ENCODE data around the gene KCNH1. TPM values are rescaled to one million over a fixed set of nuclear protein-coding genes. Genes with fewer than 3 reads are reported as not detected.

Gene KCNH1
- total RNA-seq, 2 donors from 2014 or later = 0.40 to 0.64 TPM

- H3K27ac ChIP-seq = no peak overlapping the region
- no peaks in the 10 kb centered on the region for H3K9me3 ChIP-seq
- no peaks in the 10 kb centered on the region for H3K36me3 ChIP-seq
- H3K27me3 ChIP-seq = no peaks in the 10 kb centered on the region
- no peaks in the 10 kb centered on the region for H3K4me1 ChIP-seq
- H3K4me3 ChIP-seq = no peak overlapping the region
- intact Hi-C loops (cut with DNase I) = no loop called here
- TF ChIP-seq, protein P1, sequence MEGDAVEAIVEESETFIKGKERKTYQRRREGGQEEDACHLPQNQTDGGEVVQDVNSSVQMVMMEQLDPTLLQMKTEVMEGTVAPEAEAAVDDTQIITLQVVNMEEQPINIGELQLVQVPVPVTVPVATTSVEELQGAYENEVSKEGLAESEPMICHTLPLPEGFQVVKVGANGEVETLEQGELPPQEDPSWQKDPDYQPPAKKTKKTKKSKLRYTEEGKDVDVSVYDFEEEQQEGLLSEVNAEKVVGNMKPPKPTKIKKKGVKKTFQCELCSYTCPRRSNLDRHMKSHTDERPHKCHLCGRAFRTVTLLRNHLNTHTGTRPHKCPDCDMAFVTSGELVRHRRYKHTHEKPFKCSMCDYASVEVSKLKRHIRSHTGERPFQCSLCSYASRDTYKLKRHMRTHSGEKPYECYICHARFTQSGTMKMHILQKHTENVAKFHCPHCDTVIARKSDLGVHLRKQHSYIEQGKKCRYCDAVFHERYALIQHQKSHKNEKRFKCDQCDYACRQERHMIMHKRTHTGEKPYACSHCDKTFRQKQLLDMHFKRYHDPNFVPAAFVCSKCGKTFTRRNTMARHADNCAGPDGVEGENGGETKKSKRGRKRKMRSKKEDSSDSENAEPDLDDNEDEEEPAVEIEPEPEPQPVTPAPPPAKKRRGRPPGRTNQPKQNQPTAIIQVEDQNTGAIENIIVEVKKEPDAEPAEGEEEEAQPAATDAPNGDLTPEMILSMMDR (IDR thresholded peaks at IDR 0.05) = no peak
- no peak for DNase-seq
- H3K9ac ChIP-seq (ENCODE audit: low read depth in 2 of 2, low read length in 2 of 2) = no peak overlapping the region
These were observed 411.4 kb downstream of the KCNH1 start for GRCh38 chr1:210722410-210723081.

GRCh38 chr1:210715072-210715471 lies 418.9 kb downstream of the KCNH1 start:
- Histone ChIP-seq H3K27ac (no peak overlapping the region), H3K9me3 (no peaks in the 10 kb centered on the region), H3K4me1 (no peaks in the 10 kb centered on the region), H3K9ac (ENCODE audit: low read depth in 2 of 2, low read length in 2 of 2) (no peak overlapping the region), H3K36me3 (no peaks in the 10 kb centered on the region), H3K27me3 (no peaks in the 10 kb centered on the region), H3K4me3 (no peak overlapping the region)
- intact Hi-C loops (cut with DNase I) = no loop called here
- DNase-seq = no peak
- TF ChIP-seq, protein P1 (IDR thresholded peaks at IDR 0.05) = no peak

GRCh38 chr1:210711825-210712612 lies 421.9 kb downstream of the KCNH1 start:
- no peaks in the 10 kb centered on the region for H3K27me3 ChIP-seq
- intact Hi-C loops (cut with DNase I) = no loop called here
- DNase-seq = no peak
- H3K9ac ChIP-seq (ENCODE audit: low read depth in 2 of 2, low read length in 2 of 2) = no peak overlapping the region
- H3K36me3 ChIP-seq = no peaks in the 10 kb centered on the region
- H3K4me1 ChIP-seq = no peaks in the 10 kb centered on the region
- TF ChIP-seq, protein P1 (IDR thresholded peaks at IDR 0.05) = no peak
- H3K27ac ChIP-seq = no peak overlapping the region
- H3K9me3 ChIP-seq = no peaks in the 10 kb centered on the region
- H3K4me3 ChIP-seq = no peak overlapping the region

DNA sequence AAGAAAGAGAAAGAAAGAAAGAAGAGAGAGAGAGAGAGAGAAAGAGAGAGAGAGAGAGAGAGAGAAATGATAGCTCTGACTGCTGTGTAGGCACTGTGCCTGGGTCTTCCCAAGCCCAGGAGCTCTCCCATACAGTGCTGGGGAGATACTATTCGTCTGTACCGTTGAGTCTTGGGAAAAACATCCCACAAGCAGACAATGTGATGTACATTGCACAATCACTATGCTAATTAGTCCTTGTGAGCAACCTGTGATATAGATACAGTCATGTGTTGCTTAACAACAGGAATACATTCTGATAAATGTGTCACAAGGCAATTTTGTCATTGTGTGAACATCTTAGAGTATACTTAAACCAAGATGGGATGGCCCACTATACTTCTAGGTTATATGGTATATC lies 424.2 kb downstream of the KCNH1 start:
- Histone ChIP-seq H3K4me3 (no peak overlapping the region), H3K9me3 (no peaks in the 10 kb centered on the region), H3K9ac (ENCODE audit: low read depth in 2 of 2, low read length in 2 of 2) (no peak overlapping the region), H3K27ac (no peak overlapping the region), H3K36me3 (no peaks in the 10 kb centered on the region), H3K4me1 (no peaks in the 10 kb centered on the region), H3K27me3 (no peaks in the 10 kb centered on the region)
- TF ChIP-seq, protein P1 (IDR thresholded peaks at IDR 0.05) = no peak
- no peak for DNase-seq
- intact Hi-C loops (cut with DNase I) = no loop called here

DNA sequence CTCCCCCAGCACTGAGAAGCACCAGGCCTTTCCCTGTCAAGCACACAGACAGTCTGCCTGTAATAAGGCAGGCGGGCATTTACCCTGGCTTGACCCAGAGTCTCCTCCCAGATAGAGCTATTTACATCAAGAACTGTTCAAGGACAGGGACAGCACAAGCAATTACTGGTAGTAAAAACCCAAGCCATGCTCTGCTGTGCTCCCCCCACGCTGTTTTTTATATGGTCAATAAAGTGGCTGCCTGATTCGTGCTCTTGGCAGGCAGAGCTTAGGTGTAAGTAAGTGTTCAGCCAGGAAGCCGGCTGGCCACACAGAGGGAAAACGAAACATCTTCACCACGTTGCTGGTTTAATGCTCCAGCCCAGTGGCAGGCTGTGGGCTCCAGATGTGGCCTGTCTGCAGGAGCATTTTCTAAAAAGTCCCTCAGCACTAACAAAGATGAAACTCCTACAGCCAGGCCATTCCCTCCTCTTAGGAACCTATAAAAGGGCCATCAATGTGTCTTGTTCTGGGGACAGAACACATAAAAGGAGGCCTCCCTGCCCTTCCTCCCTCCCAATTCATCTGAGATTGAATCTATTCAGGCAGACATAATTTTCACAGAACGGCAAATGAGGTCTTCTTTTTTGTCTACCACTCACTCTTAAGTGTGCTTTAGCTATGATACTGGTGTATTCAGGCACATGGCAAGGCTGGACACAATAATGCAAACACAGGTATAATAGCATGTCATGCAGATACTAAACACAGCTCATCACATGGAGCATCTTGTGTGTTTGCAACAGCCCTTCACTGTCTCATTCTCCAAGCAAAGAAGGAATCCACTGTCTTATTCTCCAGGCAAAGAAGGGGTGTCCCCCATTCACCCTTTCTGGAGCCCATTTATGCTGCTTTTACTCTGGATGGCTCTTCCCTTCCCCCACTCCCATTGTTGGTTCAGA lies 426.4 kb downstream of the KCNH1 start:
- H3K27ac ChIP-seq = no peak overlapping the region
- no peak for DNase-seq
- H3K9ac ChIP-seq (ENCODE audit: low read depth in 2 of 2, low read length in 2 of 2) = no peak overlapping the region
- H3K4me3 ChIP-seq = no peak overlapping the region
- H3K9me3 ChIP-seq = no peaks in the 10 kb centered on the region
- no peaks in the 10 kb centered on the region for H3K36me3 ChIP-seq
- H3K27me3 ChIP-seq = no peaks in the 10 kb centered on the region
- intact Hi-C loops (cut with DNase I) = no loop called here
- H3K4me1 ChIP-seq = no peaks in the 10 kb centered on the region
- TF ChIP-seq, protein P1 (IDR thresholded peaks at IDR 0.05) = no peak
